BE2C (cell line): ENCODE results near the gene SFXN1.

ENCODE experiments used
- DNase-seq: peaks from one replicate; pipeline ENCODE4 v3.0.0-alpha.2; 2020
- H3K27me3 ChIP-seq: fragments of 250-450 bp; sonication (Bioruptor Pico); 2 replicates; pipeline ENCODE4 v1.5.1; 2020; ENCODE audit warnings: mild to moderate bottlenecking
- H3K36me3 ChIP-seq: fragments of 250-450 bp; sonication (Bioruptor Pico); 2 replicates; pipeline ENCODE4 v1.5.1; 2020; ENCODE audit warnings: mild to moderate bottlenecking
- H3K4me1 ChIP-seq: fragments of 250-450 bp; sonication (Bioruptor Pico); 2 replicates; pipeline ENCODE4 v1.5.1; 2020
- H3K4me3 ChIP-seq: 2 replicates; pipeline ENCODE4 v1.5.1; 2011; ENCODE audit warnings: low read depth, low read length
- H3K9me3 ChIP-seq: fragments of 250-450 bp; sonication (Bioruptor Pico); 2 replicates; pipeline ENCODE4 v1.5.1; 2020
- CTCF ChIP-seq: IDR thresholded peaks from 2 replicates; pipeline ENCODE4 v1.5.1; 2012; ENCODE audit warnings: mild to moderate bottlenecking, low read depth, low read length

The SFXN1 gene

GRCh38 chr5:175516933-175517823, 38.8 kb downstream of the SFXN1 start:
- no peaks in the 10 kb centered on the region for H3K27me3 ChIP-seq

DNA sequence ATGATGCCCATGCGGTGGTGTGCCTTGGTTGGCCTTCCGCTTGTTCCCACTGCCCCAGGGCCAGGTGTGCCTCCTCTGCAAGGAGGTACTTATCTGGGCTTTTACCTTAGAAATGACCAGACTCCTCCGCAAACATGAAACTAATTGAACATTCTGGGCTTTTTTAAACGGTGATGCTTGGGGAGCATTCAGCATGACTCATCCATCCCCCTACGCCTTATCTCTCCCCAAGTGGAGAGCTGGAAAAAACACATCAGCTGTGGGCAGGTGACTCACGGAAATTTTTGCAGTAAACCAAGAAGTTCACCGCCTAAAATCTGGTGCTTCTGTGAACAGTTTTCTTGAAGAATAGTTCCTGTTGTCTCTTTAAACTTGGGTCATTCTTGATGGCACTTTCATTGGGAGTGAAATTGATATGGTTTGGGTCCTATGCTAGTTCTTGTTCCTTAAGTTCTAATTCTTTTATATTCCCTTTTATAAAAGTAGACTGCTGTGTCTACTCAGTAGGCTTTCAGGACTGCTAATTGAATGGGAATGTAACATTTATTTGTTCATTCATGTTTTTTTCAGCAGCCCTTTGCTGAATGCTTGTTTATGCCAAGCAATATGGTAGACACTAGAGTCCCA, 39.6 kb downstream of the SFXN1 start:
- Histone ChIP-seq H3K4me1 (no peaks in the 10 kb centered on the region), H3K36me3 (peaks cover 83% of the 10 kb centered on the region), H3K27me3 (no peaks in the 10 kb centered on the region), H3K9me3 (no peaks in the 10 kb centered on the region), H3K4me3 (no peak overlapping the region)
- no peak for DNase-seq
- TF ChIP-seq CTCF: no peak

More at GRCh38 chr5:175516933-175517823, 38.8 kb downstream of the SFXN1 start:
- Histone ChIP-seq H3K4me1 (no peaks in the 10 kb centered on the region), H3K36me3 (peaks cover 85% of the 10 kb centered on the region), H3K9me3 (no peaks in the 10 kb centered on the region), H3K4me3 (no peak overlapping the region)
- no peak for TF ChIP-seq CTCF
- no peak for DNase-seq

- DNase-seq: no peak
- Histone ChIP-seq H3K4me3 (no peak overlapping the region), H3K36me3 (peaks cover 80% of the 10 kb centered on the region), H3K4me1 (no peaks in the 10 kb centered on the region), H3K27me3 (no peaks in the 10 kb centered on the region), H3K9me3 (no peaks in the 10 kb centered on the region)
- TF ChIP-seq CTCF: no peak
These were observed 40.6 kb downstream of the SFXN1 start for GRCh38 chr5:175519006-175519405.

- DNase-seq: no peak
- Histone ChIP-seq H3K9me3 (no peaks in the 10 kb centered on the region), H3K27me3 (no peaks in the 10 kb centered on the region), H3K4me1 (no peaks in the 10 kb centered on the region), H3K4me3 (no peak overlapping the region), H3K36me3 (peaks cover 74% of the 10 kb centered on the region)
- no peak for TF ChIP-seq CTCF
These were observed 42.0 kb downstream of the SFXN1 start for GRCh38 chr5:175520321-175520720.

- no peak for TF ChIP-seq CTCF
- Histone ChIP-seq H3K4me3 (no peak overlapping the region), H3K9me3 (no peaks in the 10 kb centered on the region), H3K27me3 (no peaks in the 10 kb centered on the region), H3K36me3 (peaks cover 68% of the 10 kb centered on the region), H3K4me1 (no peaks in the 10 kb centered on the region)
- no peak for DNase-seq
These were observed 42.5 kb downstream of the SFXN1 start for GRCh38 chr5:175520873-175521272.

DNA sequence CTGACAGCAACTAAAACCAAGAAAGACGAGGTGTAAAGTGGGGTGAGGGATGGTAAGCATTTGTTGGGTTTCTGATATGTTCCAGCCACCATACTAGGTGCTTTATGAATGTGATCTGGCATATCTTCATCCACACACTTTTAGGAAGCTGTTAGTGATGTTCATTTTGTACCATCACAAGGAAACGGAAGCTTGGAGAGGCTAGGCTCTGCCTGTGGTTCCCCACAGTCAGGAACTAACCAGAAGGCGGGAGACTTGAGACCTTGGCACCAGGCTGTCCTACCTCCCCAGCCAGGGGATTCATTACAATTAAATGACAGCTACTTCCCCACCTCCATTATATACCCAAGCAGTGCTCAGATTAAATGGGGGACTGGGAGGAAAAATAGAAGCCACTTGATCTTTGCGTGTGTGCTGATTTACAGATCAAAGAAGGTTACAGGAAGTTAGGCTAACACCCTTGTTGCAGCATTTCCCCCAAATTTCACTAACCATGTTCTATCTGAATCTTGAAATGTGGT, 43.0 kb downstream of the SFXN1 start:
- TF ChIP-seq CTCF: no peak
- Histone ChIP-seq H3K36me3 (peaks cover 68% of the 10 kb centered on the region), H3K27me3 (no peaks in the 10 kb centered on the region), H3K9me3 (no peaks in the 10 kb centered on the region), H3K4me3 (no peak overlapping the region), H3K4me1 (no peaks in the 10 kb centered on the region)
- DNase-seq: no peak
